Measurements from ENCODE around the gene YDJC. TPM values are rescaled to one million over a fixed set of nuclear protein-coding genes. Genes with fewer than 3 reads are reported as not detected.
A peak's percentile ranks its signal among the peaks of the same experiment; 100 is the strongest.

Gene YDJC
- total and polyA plus RNA-seq, 9 of the 15 experiments (the other 6 are each of a cell fraction or from before 2014, with no cell fraction given) = 13.5 to 871 (median 164) TPM

GRCh38 chr22:21650823-21651520 is 21.1 kb upstream of the YDJC start (continued):
- TF ChIP-seq ZNF318 (IDR thresholded peaks at IDR 0.05; ENCODE audit: borderline replicate concordance in 1 of 2, low read depth in 1 of 2) (no peak), RNF2 (IDR thresholded peaks at IDR 0.05) (no peak), SMAD1 (IDR thresholded peaks at IDR 0.05; ENCODE audit: low read depth, low read length, partially characterized antibody) (no peak), DACH1 (IDR thresholded peaks at IDR 0.05; ENCODE audit: partially characterized antibody) (no peak), ZNF384 (IDR thresholded peaks at IDR 0.05; ENCODE audit: low read depth, low read length) (no peak), YY1 (IDR thresholded peaks at IDR 0.05; ENCODE audit: borderline replicate concordance in 1 of 3, control insufficient read depth in 1 of 3, extremely low read depth in 1 of 3, insufficient read depth in 3 of 3, insufficient read length in 1 of 3, insufficient replicate concordance in 2 of 3, low read depth in 1 of 3, low read length in 2 of 3) (peak in 1 of 3 experiments; percentile 54)

All from K562 (cell line).